Activated CD4-positive, alpha-beta T cell treated with anti-CD3 and anti-CD28 coated beads for 36 hours (primary cell): Measurements from ENCODE around the gene KLRB1. TPM values are rescaled to one million over a fixed set of nuclear protein-coding genes. Genes with fewer than 3 reads are reported as not detected.
"Not testable (repeated sequence)": the region's sequence is repeated elsewhere in the genome, so short reads cannot be mapped to it uniquely, and the experiment has no call there.

Experiments
- ATAC-seq: fragments of 200-7000 bp; cut with Tn5 transposase; one replicate; pipeline ENCODE4 v1.10.0; 2021; ENCODE audit warnings: mild to moderate bottlenecking, moderate library complexity
- CTCF ChIA-PET: fragments of 350-600 bp; sonication (Branson Sonifier 250); formaldehyde crosslinking; loops from one replicate; lab custom pipeline; 2021; ENCODE audit warnings: antibody characterized with exemption; lab: Charles Lee
- POLR2A ChIA-PET: fragments of 350-600 bp; sonication (Branson Sonifier 250); formaldehyde crosslinking; loops from one replicate; lab custom pipeline; 2021; ENCODE audit warnings: antibody characterized with exemption, inconsistent platforms; lab: Charles Lee
- DNase-seq: peaks from one replicate; pipeline ENCODE4 v3.0.0-alpha.2; 2020
- H3K27ac Mint-ChIP-seq: one replicate; pipeline ENCODE4 v1.8.0; 2021; ENCODE audit warnings: mixed read lengths
- H3K27me3 Mint-ChIP-seq: one replicate; pipeline ENCODE4 v1.8.0; 2021; ENCODE audit warnings: mixed read lengths
- H3K36me3 Mint-ChIP-seq: one replicate; pipeline ENCODE4 v1.8.0; 2021; ENCODE audit warnings: low read depth, mixed read lengths
- H3K4me1 Mint-ChIP-seq: one replicate; pipeline ENCODE4 v1.8.0; 2021; ENCODE audit warnings: mixed read lengths
- H3K4me3 Mint-ChIP-seq: one replicate; pipeline ENCODE4 v1.8.0; 2021; ENCODE audit warnings: mild to moderate bottlenecking, moderate library complexity, mixed read lengths
- H3K9me3 Mint-ChIP-seq: one replicate; pipeline ENCODE4 v1.8.0; 2021; ENCODE audit warnings: low read depth, mixed read lengths
- intact Hi-C, 2 experiments: fragments of 100-400 bp; cut with DNase I in 1 of 2; cut with micrococcal nuclease in 1 of 2; formaldehyde crosslinking; loops; one replicate each; pipeline versions ENCODE4 v1.14.2 to v1.15.1; 2022 to 2024; cut with DNase I, micrococcal nuclease
- total RNA-seq, 2 experiments: library from RNA; stranded (reverse); gene quantifications; one replicate each; pipeline ENCODE4 v1.2.3, GENCODE V29; 2021

Gene KLRB1
- total RNA-seq, 2 experiments from 2014 or later = 0.40 to 0.87 TPM

DNA sequence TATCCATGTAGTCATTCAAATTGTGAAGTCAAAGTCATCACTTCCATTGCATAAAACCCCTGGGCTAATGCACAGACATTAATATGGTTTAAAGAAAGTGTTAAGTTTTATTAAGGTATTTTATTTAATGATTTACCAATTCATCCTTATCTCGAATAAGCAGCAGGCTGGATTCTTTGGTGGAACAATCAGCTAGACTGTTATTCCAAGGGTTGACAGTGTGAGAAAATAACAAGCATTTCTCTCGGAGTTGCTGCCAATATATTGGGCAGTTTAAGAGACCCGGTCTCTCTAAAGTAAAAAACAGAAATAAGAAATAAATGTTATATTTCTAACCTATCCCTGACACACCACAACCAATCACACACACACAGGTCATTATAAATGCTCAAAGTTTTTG is 9.4 kb downstream of the KLRB1 start:
- CTCF ChIA-PET = no interaction called here
- Mint-ChIP-seq H3K27me3 (no peaks in the 10 kb centered on the region), H3K36me3 (no peaks in the 10 kb centered on the region), H3K9me3 (peaks cover 2% of the 10 kb centered on the region), H3K27ac (no peak overlapping the region), H3K4me1 (no peaks in the 10 kb centered on the region), H3K4me3 (no peak overlapping the region)
- no peak for DNase-seq
- intact Hi-C loops = loop anchor here (5.0 to 10.0 kb wide), 2 partner anchors 124 to 126 kb away; no protein-coding TSS in a partner anchor
- POLR2A ChIA-PET = no interaction called here
- no peak for ATAC-seq

DNA sequence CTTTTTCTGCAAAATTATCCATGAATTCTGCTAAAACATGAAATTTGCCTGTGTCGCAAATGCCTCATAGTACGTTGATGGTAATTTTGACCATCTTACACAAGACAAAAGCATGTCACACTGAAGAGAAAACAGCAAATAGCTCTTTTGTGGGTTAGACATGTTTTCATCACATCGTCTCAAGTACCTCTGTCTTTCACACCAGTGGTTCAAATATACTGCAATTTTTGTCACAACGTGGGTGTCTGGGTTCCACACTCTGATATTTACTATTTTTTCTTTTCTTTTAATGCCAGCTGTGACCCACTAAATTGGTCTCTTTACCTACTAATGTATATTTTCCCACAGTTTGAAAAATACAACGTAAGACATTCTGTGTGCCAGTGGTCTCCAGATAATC is 10.4 kb downstream of the KLRB1 start:
- intact Hi-C loops = loop anchor here (5.0 to 10.0 kb wide), 2 partner anchors 123 to 125 kb away; no protein-coding TSS in a partner anchor
- ChIA-PET CTCF (no interaction called here), POLR2A (no interaction called here)
- Mint-ChIP-seq H3K9me3 (peaks cover 2% of the 10 kb centered on the region), H3K36me3 (no peaks in the 10 kb centered on the region), H3K27ac (no peak overlapping the region), H3K4me3 (no peak overlapping the region), H3K4me1 (no peaks in the 10 kb centered on the region), H3K27me3 (no peaks in the 10 kb centered on the region)
- ATAC-seq (no peak), DNase-seq (no peak)

GRCh38 chr12:9590441-9590840 is 17.3 kb downstream of the KLRB1 start:
- Mint-ChIP-seq H3K4me3 (no peak overlapping the region), H3K36me3 (no peaks in the 10 kb centered on the region), H3K27ac (no peak overlapping the region), H3K27me3 (no peaks in the 10 kb centered on the region), H3K4me1 (no peaks in the 10 kb centered on the region), H3K9me3 (no peaks in the 10 kb centered on the region)
- DNase-seq (no peak), ATAC-seq (no peak)
- ChIA-PET POLR2A (no interaction called here), CTCF (no interaction called here)
- intact Hi-C loops = loop anchor here in 1 of 2 experiments (10.0 kb wide), 1 partner anchor 116 kb away; no protein-coding TSS in a partner anchor

GRCh38 chr12:9588749-9589148 is 19.0 kb downstream of the KLRB1 start:
- DNase-seq (no peak), ATAC-seq (no peak)
- no peaks in the 10 kb centered on the region for H3K9me3 Mint-ChIP-seq
- no peaks in the 10 kb centered on the region for H3K27me3 Mint-ChIP-seq
- ChIA-PET POLR2A (no interaction called here), CTCF (no interaction called here)
- H3K27ac Mint-ChIP-seq = no peak overlapping the region
- no peak overlapping the region for H3K4me3 Mint-ChIP-seq
- no peaks in the 10 kb centered on the region for H3K36me3 Mint-ChIP-seq
- H3K4me1 Mint-ChIP-seq = no peaks in the 10 kb centered on the region
- intact Hi-C loops = loop anchor here in 1 of 2 experiments (5.0 kb wide), 1 partner anchor 111 kb away; no protein-coding TSS in a partner anchor

DNA sequence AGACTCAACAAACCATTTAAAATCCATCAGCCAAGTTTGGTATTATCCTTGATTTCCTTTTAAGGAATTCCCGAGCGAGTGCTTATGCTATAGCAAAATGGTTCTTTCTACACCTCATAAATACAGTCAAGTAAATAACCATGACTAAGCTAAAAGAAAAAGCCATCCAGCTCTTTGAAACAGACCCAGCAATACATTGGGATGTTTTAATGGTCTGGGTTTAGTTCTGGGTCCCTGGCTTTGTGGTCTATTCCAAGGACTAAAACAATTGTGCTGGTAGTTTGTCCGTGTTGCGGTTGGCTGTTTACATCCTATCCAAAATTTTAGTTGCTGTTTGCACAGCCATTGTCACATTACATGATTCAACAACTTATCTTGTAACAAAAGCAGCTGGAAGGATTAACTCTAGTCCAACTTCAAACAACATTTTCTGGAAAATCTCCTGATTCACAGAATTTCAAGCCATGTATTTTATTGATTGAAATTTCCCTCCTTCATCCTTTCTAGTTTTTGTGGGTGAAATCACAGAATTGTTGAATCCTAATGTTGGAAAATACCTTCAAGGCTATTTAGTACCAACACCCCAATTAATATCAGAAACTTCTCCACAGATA is 19.6 kb downstream of the KLRB1 start:
- Mint-ChIP-seq H3K36me3 (no peaks in the 10 kb centered on the region), H3K27me3 (no peaks in the 10 kb centered on the region), H3K27ac (no peak overlapping the region), H3K4me1 (no peaks in the 10 kb centered on the region), H3K4me3 (no peak overlapping the region), H3K9me3 (no peaks in the 10 kb centered on the region)
- ATAC-seq (no peak), DNase-seq (no peak)
- CTCF ChIA-PET = no interaction called here
- POLR2A ChIA-PET = no interaction called here
- intact Hi-C loops = loop anchor here in 1 of 2 experiments (5.0 kb wide), 1 partner anchor 111 kb away; no protein-coding TSS in a partner anchor

DNA sequence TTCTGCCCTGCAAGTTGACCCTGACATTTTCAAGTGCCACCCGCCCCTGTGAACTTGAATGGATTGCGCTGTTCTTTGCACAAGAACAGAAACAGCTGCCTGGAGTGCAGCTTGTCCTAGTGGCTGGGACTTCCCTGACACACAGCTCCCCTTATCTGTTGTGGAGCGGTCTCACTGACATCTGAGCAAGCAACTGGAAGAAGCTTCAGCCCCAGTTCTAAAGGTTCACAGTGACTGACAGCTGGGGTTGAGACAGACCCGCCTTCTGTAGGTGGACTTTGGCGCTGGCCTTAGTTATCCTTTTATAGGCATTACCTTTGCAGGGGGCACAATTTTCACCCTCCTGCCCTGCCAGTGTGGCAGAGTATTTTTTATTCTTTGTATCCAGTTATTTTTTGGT is 30.0 kb downstream of the KLRB1 start:
- ATAC-seq, POLR2A ChIA-PET, DNase-seq, H3K36me3 Mint-ChIP-seq, H3K27ac Mint-ChIP-seq, H3K4me3 Mint-ChIP-seq, CTCF ChIA-PET, H3K4me1 Mint-ChIP-seq, H3K9me3 Mint-ChIP-seq, intact Hi-C loops, H3K27me3 Mint-ChIP-seq: not testable (repeated sequence)

DNA sequence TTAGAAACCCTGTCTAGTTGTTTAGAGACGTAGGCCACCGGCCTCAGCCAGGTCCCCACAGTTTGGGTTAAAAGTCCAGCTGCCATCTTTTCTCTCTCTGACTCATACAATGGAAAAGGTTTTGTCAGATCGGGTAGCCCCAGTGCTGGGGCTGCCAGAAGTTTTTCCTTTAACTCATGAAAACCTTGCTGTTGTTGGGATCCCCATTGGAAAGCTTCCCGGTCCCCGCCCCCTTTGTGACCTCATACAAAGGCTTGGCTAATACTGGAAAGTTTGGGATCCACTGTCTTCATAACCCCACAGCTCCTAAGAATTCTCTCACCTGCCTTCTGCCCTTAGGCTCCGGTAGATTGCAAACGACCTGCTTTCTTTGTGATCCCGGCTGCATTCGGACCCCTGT is 40.6 kb downstream of the KLRB1 start:
- POLR2A ChIA-PET, ATAC-seq, H3K4me1 Mint-ChIP-seq, H3K36me3 Mint-ChIP-seq, H3K27ac Mint-ChIP-seq, H3K27me3 Mint-ChIP-seq, H3K4me3 Mint-ChIP-seq, H3K9me3 Mint-ChIP-seq, CTCF ChIA-PET, DNase-seq: not testable (repeated sequence)
- intact Hi-C loops = loop anchor here in 1 of 2 experiments (5.0 kb wide), 1 partner anchor 165 kb away; no protein-coding TSS in a partner anchor

- CTCF ChIA-PET, POLR2A ChIA-PET, H3K27me3 Mint-ChIP-seq, H3K4me3 Mint-ChIP-seq, ATAC-seq, H3K4me1 Mint-ChIP-seq, DNase-seq, H3K27ac Mint-ChIP-seq, H3K36me3 Mint-ChIP-seq, H3K9me3 Mint-ChIP-seq: not testable (repeated sequence)
- intact Hi-C loops = loop anchor here in 1 of 2 experiments (5.0 kb wide), 1 partner anchor 164 kb away; no protein-coding TSS in a partner anchor
Measured at GRCh38 chr12:9566113-9566512, 41.6 kb downstream of the KLRB1 start.

DNA sequence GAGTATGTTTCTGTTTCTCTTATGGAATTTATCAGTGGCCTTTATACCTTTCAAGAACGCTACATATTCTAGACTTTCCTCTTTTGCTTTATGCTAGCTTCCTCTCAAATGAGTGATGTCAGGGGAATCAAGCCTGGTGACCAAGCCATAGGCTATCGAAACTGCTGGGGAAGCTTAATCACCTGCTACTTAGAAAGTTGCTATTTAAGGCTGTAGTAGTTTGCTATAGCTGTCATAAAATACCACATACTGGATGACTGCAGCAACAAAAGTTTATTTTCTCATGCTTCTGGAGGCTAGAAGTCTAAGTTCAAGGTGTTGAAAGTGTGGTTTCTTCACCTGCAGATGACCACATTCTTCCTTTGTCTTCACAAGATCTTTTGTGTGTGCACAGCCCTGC is 43.3 kb downstream of the KLRB1 start:
- H3K9me3 Mint-ChIP-seq, H3K4me3 Mint-ChIP-seq, DNase-seq, ATAC-seq, POLR2A ChIA-PET, CTCF ChIA-PET, intact Hi-C loops, H3K27ac Mint-ChIP-seq, H3K4me1 Mint-ChIP-seq, H3K36me3 Mint-ChIP-seq, H3K27me3 Mint-ChIP-seq: not testable (repeated sequence)

- DNase-seq, H3K4me1 Mint-ChIP-seq, H3K27me3 Mint-ChIP-seq, H3K9me3 Mint-ChIP-seq, ATAC-seq, H3K36me3 Mint-ChIP-seq, CTCF ChIA-PET, POLR2A ChIA-PET, intact Hi-C loops, H3K27ac Mint-ChIP-seq, H3K4me3 Mint-ChIP-seq: not testable (repeated sequence)
Measured at GRCh38 chr12:9562841-9563453, 44.8 kb downstream of the KLRB1 start.

DNA sequence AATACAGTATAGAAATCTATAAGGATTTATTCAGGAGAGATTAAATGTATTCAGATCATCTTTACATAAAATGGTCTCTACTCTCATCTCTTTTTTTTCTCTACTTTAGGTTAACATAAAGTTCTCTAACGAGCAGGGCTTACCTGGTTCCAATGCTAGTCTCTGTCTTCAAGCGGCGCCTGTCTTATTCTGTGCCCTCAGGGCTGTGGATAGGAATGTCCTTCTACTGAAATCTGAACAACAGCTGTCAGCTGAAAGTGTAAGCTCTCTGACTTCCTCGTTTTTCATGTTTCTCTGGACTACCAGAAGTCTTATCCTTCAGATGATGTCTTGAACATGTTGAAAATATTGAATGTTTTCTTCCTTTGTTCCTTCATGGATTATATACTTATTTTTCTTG is 62.2 kb downstream of the KLRB1 start:
- H3K4me3 Mint-ChIP-seq, DNase-seq, POLR2A ChIA-PET, H3K9me3 Mint-ChIP-seq, H3K36me3 Mint-ChIP-seq, H3K27me3 Mint-ChIP-seq, CTCF ChIA-PET, H3K27ac Mint-ChIP-seq, intact Hi-C loops, ATAC-seq, H3K4me1 Mint-ChIP-seq: not testable (repeated sequence)
